Left lobe of liver (tissue), 2 donors: ENCODE data around the gene PLEKHH3. TPM values are rescaled to one million over a fixed set of nuclear protein-coding genes. Genes with fewer than 3 reads are reported as not detected.
"Not testable (repeated sequence)": the region's sequence is repeated elsewhere in the genome, so short reads cannot be mapped to it uniquely, and the experiment has no call there.

Source experiments
- ATAC-seq: fragments of 200-7000 bp; cut with Tn5 transposase; one replicate; pipeline ENCODE4 v1.9.1; 2020; ENCODE audit warnings: mild to moderate bottlenecking, moderate library complexity
- DNase-seq: peaks from one replicate; pipeline ENCODE4 v3.0.0-alpha.2; 2020; ENCODE audit warnings: low spot score
- total RNA-seq: library from RNA; stranded (reverse); gene quantifications from one replicate; pipeline ENCODE4 v1.2.1, GENCODE V29; 2021
- donor health status: DM: no; HTN: no; CAD: no; lungs with moderate emphysema.
- donor health status: DM: no; HTN: yes; CAD: no.

The PLEKHH3 gene
- total RNA-seq, 1 donor from 2014 or later: 27.6 TPM

DNA sequence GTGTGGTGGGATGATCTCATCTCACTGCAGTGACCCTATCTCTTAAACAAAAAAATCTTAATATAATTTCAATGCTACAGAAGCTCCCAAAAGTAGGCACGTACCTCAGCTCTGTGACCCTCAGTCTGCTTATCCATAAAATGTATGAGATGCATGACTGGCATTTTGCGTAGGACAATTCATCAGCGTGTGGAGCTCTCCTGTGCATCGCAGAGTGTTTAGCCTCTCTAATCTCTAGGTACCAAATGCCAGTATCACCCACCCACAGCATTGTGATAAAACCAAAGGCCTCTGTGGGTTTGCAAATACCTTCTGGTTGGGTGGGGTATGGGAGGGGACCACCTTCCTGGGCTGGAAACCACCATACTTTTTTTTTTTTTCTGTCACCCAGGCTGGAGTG lies 36.7 kb downstream of the PLEKHH3 start:
- DNase-seq (no peak), ATAC-seq (no peak)

DNA sequence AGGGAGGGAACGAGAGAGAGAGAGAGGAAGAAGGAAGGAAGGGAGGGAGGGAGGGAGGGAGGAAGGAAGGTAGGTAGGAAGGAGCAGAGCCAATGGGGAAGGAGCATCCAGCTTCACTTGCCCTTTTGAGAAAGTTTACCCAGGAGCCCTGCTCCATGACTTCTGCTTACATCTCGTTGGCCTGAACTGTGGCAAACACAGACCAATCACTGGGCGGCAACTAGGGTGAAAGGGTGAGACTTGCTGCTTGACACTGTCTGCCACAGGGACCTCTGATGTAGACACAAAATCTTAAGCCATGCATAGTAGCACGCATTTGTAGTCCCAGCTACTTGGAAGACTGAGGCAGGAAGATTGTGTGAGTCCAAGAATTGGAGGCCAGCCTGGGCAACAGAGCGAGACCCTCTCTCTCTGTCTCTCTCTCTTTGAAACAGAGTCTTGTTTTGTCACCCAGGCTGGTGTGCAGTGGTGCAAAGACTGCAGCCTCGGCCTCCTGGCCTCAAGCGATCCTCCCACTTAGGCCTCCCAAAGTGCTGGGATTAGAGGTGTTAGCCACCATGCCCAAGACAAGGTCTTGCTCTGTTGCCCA lies 37.2 kb downstream of the PLEKHH3 start:
- ATAC-seq (no peak), DNase-seq (no peak)

DNA sequence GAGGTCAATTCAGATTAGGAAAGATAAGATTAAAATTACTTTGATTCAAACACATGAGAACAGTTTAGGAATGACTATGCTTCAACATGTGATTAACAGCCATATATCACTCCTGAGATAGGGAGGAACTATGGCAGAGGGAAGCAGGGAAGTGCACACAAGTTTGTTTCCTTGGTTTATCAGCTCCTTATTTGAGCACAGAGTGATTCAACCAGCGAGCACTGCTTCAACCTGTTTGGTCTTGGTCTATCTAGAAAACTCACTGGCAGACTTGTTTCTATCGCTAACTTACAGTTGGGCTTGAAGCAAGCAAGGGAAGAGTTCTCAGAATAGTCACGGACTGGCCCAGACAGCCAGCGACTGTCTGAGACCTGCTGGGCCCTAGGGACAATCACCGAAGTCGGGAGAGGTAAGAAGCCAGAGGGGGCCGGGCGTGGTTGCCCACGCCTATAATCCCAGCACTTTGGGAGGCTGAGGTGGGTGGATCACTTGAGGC lies 43.8 kb downstream of the PLEKHH3 start:
- ATAC-seq (no peak), DNase-seq (no peak)

DNA sequence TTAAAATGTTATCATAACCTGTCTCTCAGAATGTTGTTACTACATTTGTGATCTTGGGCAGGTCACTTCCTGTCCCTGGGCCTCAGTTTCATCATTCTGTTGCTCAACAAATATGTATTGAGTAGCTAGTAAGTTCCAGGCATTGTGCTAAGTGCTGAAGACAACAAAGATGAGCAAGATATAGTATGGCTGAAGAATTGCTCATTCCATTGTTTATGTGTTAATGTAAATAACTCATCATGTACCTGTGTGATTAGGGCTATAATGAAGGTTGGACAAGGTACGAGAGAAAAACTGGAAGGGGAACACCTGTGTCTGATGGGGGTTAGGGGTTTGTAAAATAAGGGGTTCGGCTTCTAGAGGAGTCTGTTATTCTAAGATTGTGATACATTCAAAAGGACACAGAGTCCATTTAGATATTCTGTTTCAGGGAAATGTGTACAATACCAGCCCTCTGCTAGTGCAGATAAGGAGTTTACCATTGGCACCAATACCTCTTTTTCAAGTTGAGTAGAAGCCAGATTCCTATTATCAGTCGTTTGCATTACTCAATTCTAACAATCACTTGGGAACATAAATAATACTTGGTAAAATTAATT lies 47.3 kb downstream of the PLEKHH3 start:
- no peak for DNase-seq
- no peak for ATAC-seq

DNA sequence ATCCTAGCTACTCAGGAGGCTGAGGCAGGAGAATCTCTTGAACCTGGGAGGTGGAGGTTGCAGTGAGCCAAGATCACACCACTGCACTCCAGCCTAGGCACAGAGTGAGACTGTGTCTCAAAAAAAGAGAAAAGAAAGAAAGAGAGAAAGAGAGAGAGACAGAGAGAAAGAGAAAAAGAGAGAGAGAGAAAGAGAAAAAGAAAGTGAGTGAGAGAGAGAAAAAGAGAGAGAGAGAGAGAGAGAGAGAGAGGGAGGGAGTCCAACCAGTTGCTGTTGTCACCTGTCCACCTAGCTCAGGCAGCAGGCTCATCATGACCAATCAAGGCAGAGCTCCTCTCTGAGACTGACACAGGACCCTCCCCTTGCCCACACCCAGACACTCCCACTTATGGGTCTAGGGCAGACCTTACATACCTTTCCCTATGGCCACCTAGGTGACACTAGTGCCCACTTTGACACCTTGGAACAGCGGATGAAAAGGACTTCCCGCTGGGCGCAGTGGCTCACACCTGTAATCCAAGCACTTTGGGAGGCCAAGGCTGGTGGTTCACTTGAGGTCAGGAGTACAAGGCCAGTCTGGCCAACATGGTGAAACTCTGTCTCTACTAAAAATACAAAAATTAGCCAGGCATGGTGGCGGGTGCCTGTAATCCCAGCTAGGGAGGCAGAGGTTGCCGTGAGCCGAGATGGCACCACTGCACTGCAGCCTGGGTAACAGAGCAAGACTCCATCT lies 49.6 kb downstream of the PLEKHH3 start:
- not testable (repeated sequence) for DNase-seq, ATAC-seq

DNA sequence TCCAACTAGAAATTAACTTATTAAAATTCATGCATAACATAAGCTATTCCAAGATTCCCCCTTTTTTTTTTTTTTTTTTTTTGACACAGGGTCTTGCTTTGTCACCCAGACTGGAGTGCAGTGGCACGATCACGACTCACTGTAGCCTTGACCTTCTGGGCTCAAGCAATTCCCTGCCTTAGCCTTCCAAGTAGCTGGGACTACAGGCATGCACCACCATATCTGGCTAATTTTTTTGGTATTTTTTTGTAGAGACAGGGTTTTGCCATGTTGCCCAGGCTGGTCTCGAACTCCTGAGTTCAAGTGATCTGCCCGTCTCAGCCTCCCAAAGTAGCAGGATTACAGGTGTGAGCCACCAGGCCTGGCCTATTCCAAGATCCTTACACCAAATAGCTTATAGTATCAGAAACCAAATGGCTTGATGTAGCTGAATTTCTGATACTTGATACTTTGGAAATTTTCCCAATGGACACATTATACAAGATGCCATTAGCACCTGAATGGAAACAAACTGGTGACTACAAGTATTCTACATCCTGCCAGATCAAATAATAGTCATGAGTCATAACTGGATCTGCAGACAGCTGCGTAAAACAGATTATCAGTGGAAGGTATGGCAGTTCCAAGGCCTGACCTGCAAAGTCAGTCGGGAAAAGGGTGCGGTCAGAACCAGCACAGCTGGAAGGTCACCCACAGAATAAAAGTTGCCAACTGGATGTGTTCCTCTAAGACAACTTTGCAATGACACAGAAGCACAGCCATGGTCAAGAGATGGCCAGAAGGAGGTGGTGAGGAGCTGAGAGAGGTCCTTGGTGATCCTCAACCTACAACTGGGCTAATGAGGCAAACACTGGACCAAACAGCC lies 52.8 kb downstream of the PLEKHH3 start:
- DNase-seq: no peak
- no peak for ATAC-seq

DNA sequence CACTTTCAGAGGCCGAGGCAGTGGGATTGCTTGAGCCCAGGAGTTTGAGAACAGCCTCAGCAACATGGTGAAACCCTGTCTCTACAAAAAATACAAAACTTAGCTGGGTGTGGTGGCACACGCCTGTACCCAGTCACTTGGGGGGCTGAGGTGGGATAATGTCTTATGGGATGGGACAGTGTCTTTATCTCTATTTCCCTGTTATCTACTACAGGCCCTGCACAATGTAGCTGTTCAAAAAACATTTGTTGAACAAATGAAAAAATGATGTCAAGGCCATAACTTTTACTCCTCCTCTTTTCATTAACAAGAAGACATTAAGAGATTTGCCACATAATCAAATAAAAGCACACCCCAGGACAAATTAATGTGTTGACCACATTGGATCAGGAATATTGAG lies 53.5 kb downstream of the PLEKHH3 start:
- no peak for DNase-seq
- ATAC-seq: no peak

DNA sequence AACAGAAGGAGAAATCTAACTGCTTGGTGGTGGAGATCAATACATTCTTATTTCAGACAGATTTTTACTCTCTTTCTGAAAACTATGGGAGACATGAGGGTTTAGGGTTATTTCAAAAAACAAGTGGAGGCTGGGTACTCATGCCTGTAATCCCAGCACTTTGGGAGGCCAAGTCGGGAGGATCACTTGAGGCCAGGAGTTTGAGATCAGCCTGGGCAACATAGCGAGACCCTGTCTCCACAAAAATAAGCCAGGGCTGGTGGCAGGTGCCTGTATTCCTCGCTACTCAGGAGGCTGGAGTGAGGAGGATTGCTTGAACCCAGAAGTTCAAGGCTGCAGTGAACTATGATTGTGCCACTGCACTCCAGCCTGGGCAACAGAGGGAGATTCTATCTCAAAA lies 54.8 kb downstream of the PLEKHH3 start:
- not testable (repeated sequence) for ATAC-seq, DNase-seq

DNA sequence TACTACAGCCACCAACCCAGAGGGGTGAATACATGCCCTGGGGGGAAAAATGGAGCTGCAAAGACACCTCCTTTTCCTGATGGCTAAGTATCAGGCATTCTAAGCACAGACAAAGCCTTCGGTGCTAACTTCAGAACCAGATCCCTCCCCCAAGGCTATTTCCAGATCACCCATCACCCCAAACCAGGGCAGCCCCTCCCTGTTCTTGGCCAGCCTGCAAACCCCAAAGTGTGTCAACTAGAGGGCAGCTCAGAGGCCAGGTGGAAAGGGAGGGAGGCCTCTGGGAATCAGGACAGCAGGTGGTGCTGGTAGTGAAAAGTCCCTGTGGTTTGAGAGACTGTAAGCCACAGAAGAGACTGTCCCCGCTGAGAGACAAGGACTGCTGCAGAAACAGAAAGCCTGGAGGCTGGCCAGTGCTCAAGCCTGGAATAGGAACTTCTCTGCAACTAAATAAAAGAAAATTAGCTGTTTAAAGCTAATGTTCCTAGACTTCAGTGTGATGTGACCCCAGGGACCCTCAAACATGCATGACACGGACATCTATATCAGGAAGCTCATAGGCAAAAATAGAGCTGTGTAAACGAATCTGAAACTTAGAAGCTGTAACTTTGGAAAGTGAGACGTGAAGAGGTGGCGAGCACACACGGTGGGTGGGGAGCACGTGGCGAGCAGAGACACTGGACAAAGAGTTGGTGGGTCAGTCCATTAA lies 58.2 kb downstream of the PLEKHH3 start:
- ATAC-seq (peak; percentile 99), DNase-seq (peak; percentile 76)

DNA sequence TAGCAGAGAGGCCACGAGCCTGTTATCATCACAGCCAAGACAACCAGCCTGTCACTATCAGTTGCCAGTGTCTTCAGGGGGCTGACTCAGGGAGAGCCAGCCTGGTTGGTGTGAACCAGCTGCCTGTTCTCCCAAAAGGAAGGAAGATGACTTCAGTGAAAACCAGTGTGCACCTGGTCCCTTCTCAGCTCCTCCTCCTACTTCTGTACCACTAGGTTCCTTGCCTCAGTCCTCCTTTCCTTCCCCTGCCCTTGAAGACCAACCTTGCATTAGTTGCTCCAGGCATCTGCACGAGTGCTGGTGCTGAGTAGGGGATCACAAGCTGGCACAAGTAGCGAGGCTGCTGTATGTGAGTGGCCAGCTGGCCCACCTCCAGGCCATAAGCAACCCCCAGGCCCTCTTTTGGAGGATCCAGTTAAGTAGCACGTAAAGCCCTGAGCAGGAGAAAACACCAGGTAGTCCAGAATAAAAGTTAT lies 58.8 kb downstream of the PLEKHH3 start:
- ATAC-seq (no peak), DNase-seq (no peak)

Other genes starting within 250 kb of the PLEKHH3 start
- gene ATP6V0A1, start 218.1 kb downstream of the PLEKHH3 start, total RNA-seq: 42.8 TPM
- gene NAGLU, start 140.8 kb downstream of the PLEKHH3 start, total RNA-seq: 44.4 TPM
- gene HSD17B1, start 124.1 kb downstream of the PLEKHH3 start, total RNA-seq: 1.3 TPM
- gene COASY, start 114.8 kb downstream of the PLEKHH3 start, total RNA-seq: 78.8 TPM
- gene MLX, start 109.9 kb downstream of the PLEKHH3 start, total RNA-seq: 38.7 TPM
- gene PSMC3IP, start 99.3 kb downstream of the PLEKHH3 start, total RNA-seq: 0.65 TPM
- 56.3 TPM for gene RETREG3, start 67.6 kb downstream of the PLEKHH3 start, total RNA-seq
- 26.5 TPM for gene TUBG1, start 67.3 kb downstream of the PLEKHH3 start, total RNA-seq
- gene TUBG2, start 17.7 kb downstream of the PLEKHH3 start, total RNA-seq: 7.6 TPM
- gene CCR10, start 4.8 kb upstream of the PLEKHH3 start, total RNA-seq: 0.13 TPM
- 0.93 TPM for gene CNTNAP1, start 5.5 kb upstream of the PLEKHH3 start, total RNA-seq
- 12.1 TPM for gene EZH1, start 68.0 kb upstream of the PLEKHH3 start, total RNA-seq
- 3.4 TPM for gene RAMP2, start 84.2 kb upstream of the PLEKHH3 start, total RNA-seq
- gene VPS25, start 96.5 kb upstream of the PLEKHH3 start, total RNA-seq: 30.9 TPM
- 0.53 TPM for gene WNK4, start 103.6 kb upstream of the PLEKHH3 start, total RNA-seq
- gene COA3, start 121.7 kb upstream of the PLEKHH3 start, total RNA-seq: 62.9 TPM
- gene CNTD1, start 121.9 kb upstream of the PLEKHH3 start, total RNA-seq: not detected
- 37.6 TPM for gene BECN1, start 147.3 kb upstream of the PLEKHH3 start, total RNA-seq
- 40.7 TPM for gene PSME3, start 156.4 kb upstream of the PLEKHH3 start, total RNA-seq
- 2.6 TPM for gene AOC2, start 167.6 kb upstream of the PLEKHH3 start, total RNA-seq
- 8.6 TPM for gene AOC3, start 174.2 kb upstream of the PLEKHH3 start, total RNA-seq
- 440 TPM for gene G6PC1, start 223.8 kb upstream of the PLEKHH3 start, total RNA-seq